ENCODE measurements around the gene TMEM145. TPM values are rescaled to one million over a fixed set of nuclear protein-coding genes. Genes with fewer than 3 reads are reported as not detected.

Gene TMEM145
- total and polyA plus RNA-seq, 10 of the 15 experiments (the other 5 are each of a cell fraction or from before 2014, with no cell fraction given) = 0.04 to 0.97 (median 0.16) TPM; not detected in 4

DNA sequence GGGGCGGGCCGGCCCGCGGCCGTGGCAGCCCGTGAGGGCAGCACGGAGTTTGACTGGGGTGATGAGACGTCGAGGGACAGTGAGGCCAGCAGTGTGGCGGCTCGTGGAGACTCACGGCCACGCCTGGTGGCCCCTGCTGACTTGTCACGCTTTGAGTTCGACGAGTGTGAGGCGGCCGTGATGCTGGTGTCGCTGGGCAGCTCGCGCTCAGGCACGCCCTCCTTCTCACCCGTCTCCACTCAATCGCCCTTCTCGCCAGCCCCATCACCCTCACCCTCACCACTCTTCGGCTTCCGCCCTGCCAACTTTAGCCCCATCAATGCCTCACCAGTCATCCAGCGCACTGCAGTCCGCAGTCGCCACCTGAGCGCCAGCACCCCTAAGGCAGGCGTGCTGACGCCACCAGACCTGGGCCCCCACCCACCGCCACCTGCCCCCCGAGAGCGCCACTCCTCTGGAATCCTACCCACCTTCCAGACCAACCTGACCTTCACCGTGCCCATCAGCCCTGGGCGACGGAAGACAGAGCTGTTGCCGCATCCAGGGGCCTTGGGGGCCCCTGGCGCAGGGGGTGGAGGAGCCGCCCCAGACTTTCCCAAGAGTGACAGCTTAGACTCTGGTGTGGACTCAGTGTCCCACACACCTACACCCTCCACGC is 39.6 kb upstream of the TMEM145 start (continued):
- TF ChIP-seq PRDM15 (CRISPR knock-in tag; IDR thresholded peaks at IDR 0.05) (no peak), MTA3 (IDR thresholded peaks at IDR 0.05; ENCODE audit: borderline replicate concordance, low read length) (no peak), RB1 (IDR thresholded peaks at IDR 0.05; ENCODE audit: borderline replicate concordance) (no peak)

GRCh38 chr19:42274065-42274682 is 38.9 kb upstream of the TMEM145 start:
- no peaks in the 10 kb centered on the region for H3K9me3 ChIP-seq (replicated peaks; ENCODE audit: control insufficient read depth, insufficient read depth, low read length)
- no peaks in the 10 kb centered on the region for H3K27me3 ChIP-seq (replicated peaks in 1 of 2; ENCODE audit: control insufficient read depth in 2 of 2, insufficient read depth in 2 of 2, low read length in 1 of 2)
- no peak for TF ChIP-seq MTA2 (IDR thresholded peaks at IDR 0.05; ENCODE audit: low read depth)
- TF ChIP-seq, protein P1, sequence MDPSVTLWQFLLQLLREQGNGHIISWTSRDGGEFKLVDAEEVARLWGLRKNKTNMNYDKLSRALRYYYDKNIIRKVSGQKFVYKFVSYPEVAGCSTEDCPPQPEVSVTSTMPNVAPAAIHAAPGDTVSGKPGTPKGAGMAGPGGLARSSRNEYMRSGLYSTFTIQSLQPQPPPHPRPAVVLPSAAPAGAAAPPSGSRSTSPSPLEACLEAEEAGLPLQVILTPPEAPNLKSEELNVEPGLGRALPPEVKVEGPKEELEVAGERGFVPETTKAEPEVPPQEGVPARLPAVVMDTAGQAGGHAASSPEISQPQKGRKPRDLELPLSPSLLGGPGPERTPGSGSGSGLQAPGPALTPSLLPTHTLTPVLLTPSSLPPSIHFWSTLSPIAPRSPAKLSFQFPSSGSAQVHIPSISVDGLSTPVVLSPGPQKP (IDR thresholded peaks at IDR 0.05; ENCODE audit: low read depth, low read length) = no peak
- TF ChIP-seq, protein P2, sequence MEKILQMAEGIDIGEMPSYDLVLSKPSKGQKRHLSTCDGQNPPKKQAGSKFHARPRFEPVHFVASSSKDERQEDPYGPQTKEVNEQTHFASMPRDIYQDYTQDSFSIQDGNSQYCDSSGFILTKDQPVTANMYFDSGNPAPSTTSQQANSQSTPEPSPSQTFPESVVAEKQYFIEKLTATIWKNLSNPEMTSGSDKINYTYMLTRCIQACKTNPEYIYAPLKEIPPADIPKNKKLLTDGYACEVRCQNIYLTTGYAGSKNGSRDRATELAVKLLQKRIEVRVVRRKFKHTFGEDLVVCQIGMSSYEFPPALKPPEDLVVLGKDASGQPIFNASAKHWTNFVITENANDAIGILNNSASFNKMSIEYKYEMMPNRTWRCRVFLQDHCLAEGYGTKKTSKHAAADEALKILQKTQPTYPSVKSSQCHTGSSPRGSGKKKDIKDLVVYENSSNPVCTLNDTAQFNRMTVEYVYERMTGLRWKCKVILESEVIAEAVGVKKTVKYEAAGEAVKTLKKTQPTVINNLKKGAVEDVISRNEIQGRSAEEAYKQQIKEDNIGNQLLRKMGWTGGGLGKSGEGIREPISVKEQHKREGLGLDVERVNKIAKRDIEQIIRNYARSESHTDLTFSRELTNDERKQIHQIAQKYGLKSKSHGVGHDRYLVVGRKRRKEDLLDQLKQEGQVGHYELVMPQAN (conservative IDR thresholded peaks at IDR 0.05) = no peak
- in situ Hi-C loops (cut with MboI) = no loop called here
- SMC1A ChIA-PET (ENCODE audit: uncharacterized antibody, unreplicated experiment) = interaction anchor here (1.3 to 1.6 kb wide), 3 partner anchors 27 to 34 kb away, joined by 4 read pairs; no protein-coding TSS in a partner anchor
- H3K27ac ChIP-seq (ENCODE audit: control insufficient read depth, insufficient read depth) = no peak overlapping the region
- RAD21 ChIA-PET (ENCODE audit: unreplicated experiment) = no interaction called here
- H2AFZ ChIP-seq (ENCODE audit: control insufficient read depth, low read depth, low read length) = no peak overlapping the region
- WGBS (ENCODE audit: insufficient coverage, insufficient replicate concordance, low lambda C conversion rate, missing lambda C conversion rate) = 94% methylated on average over 17 of the region's 22 CpGs
- ATAC-seq (no peak), FAIRE-seq (no peak), DNase-seq (ENCODE audit: low read depth, low spot score) (no peak)
- no peaks in the 10 kb centered on the region; the same call in 1 of the 2 replicates for H4K20me1 ChIP-seq (ENCODE audit: control insufficient read depth, insufficient read depth)
- H3K4me1 ChIP-seq (ENCODE audit: control insufficient read depth, insufficient read depth, low read length) = peaks cover 35% of the 10 kb centered on the region
- peaks cover 36% of the 10 kb centered on the region for H3K79me2 ChIP-seq (ENCODE audit: control insufficient read depth, insufficient read depth, low read length)
- POLR2A ChIA-PET = interaction anchor here (0.6 to 1.0 kb wide), 2 partner anchors 32 to 64 kb away, joined by 3 to 4 read pairs; partner anchors contain the start of gene GSK3A
- no peak overlapping the region for H3K4me3 ChIP-seq
- no peak overlapping the region for H3K9ac ChIP-seq (ENCODE audit: control insufficient read depth, insufficient read depth, low read length)
- intact Hi-C loops (cut with micrococcal nuclease; ENCODE audit: unreplicated experiment) = no loop called here
- no peak overlapping the region; the same call in 1 of the 2 replicates for H3K4me2 ChIP-seq (ENCODE audit: control insufficient read depth, insufficient read depth)
- H3K36me3 ChIP-seq (ENCODE audit: control insufficient read depth in 2 of 2, insufficient read depth in 2 of 2, low read length in 1 of 2) = peaks cover 3 to 19% of the 10 kb centered on the region in 2 experiments; a peak in 3 of 4 replicates
- BruUV-seq (replicated peaks) = no TSS peak
- CTCF ChIA-PET = interaction anchor here (0.7 to 1.4 kb wide), 2 partner anchors 28 to 29 kb away, joined by 3 to 4 read pairs; no protein-coding TSS in a partner anchor

Data from GM12878 (cell line).